Bronchial epithelial cell (primary cell): ENCODE results near the gene MAP4. TPM values are rescaled to one million over a fixed set of nuclear protein-coding genes. Genes with fewer than 3 reads are reported as not detected.
A peak's percentile ranks its signal among the peaks of the same experiment; 100 is the strongest.
"Not testable (repeated sequence)": the region's sequence is repeated elsewhere in the genome, so short reads cannot be mapped to it uniquely, and the experiment has no call there.

Experiments used
- DNase-seq: peaks from one replicate; pipeline ENCODE4 v3.0.0-alpha.2; 2010; ENCODE audit warnings: low read depth
- FAIRE-seq: peaks from 2 replicates; lab custom pipeline; 2011; peaks lifted over from hg19 to GRCh38; lab: Jason Lieb, UNC
- H3K27me3 ChIP-seq: 2 replicates; pipeline ENCODE4 v1.5.1; 2011; ENCODE audit warnings: low read length; ENCODE audit not compliant: control insufficient read depth, insufficient read depth
- H3K36me3 ChIP-seq: 2 replicates; pipeline ENCODE4 v1.5.1; 2011; ENCODE audit warnings: low read length; ENCODE audit not compliant: control insufficient read depth, insufficient read depth
- H3K4me3 ChIP-seq: 2 replicates; pipeline ENCODE4 v1.5.1; 2011; ENCODE audit warnings: mild to moderate bottlenecking, low read depth, low read length, control low read depth
- CTCF ChIP-seq: IDR thresholded peaks from 2 replicates; pipeline ENCODE4 v1.5.1; 2011; ENCODE audit warnings: mild to moderate bottlenecking, moderate library complexity, low read length, control low read depth, inconsistent platforms; ENCODE audit not compliant: insufficient read depth, severe bottlenecking
- total RNA-seq: library from RNA; depleted of rRNA; stranded (reverse); fragments of >200 nt; gene quantifications from 2 replicates; pipeline ENCODE4 v1.2.1, GENCODE V29; 2014

The MAP4 gene
- total RNA-seq: 44.8 and 73.2 TPM in 2 replicates

- TF ChIP-seq CTCF: no peak
- no peak within 1 kb of the TSS for H3K4me3 ChIP-seq
- H3K36me3 ChIP-seq: peaks cover 1% of the 10 kb centered on the region
- FAIRE-seq (no peak), DNase-seq (no peak)
- H3K27me3 ChIP-seq: no peaks in the 10 kb centered on the region
Measured at GRCh38 chr3:48016301-48016973, at the start of gene MAP4. MAP4 (minus strand) TSS chr3:48016416; CDS start chr3:47998860, 17,556 bp downstream.

GRCh38 chr3:48065035-48065434, 48.8 kb upstream of the MAP4 start:
- no peak for TF ChIP-seq CTCF

GRCh38 chr3:48064292-48064829, 48.1 kb upstream of the MAP4 start:
- DNase-seq (peak; percentile 14), FAIRE-seq (no peak)
- TF ChIP-seq CTCF: no peak
- Histone ChIP-seq H3K27me3 (no peaks in the 10 kb centered on the region), H3K4me3 (no peak overlapping the region), H3K36me3 (peaks cover 2% of the 10 kb centered on the region)

More at GRCh38 chr3:48065035-48065434, 48.8 kb upstream of the MAP4 start:
- no peak for FAIRE-seq
- Histone ChIP-seq H3K27me3 (no peaks in the 10 kb centered on the region), H3K4me3 (no peak overlapping the region), H3K36me3 (peaks cover 2% of the 10 kb centered on the region)
- no peak for DNase-seq

- DNase-seq, H3K4me3 ChIP-seq, H3K36me3 ChIP-seq, H3K27me3 ChIP-seq, FAIRE-seq: not testable (repeated sequence)
Measured at GRCh38 chr3:48061586-48061985, 45.4 kb upstream of the MAP4 start.

- no peaks in the 10 kb centered on the region for H3K27me3 ChIP-seq
Measured at GRCh38 chr3:48058091-48058490, 41.9 kb upstream of the MAP4 start.

More at GRCh38 chr3:48058091-48058490, 41.9 kb upstream of the MAP4 start:
- TF ChIP-seq CTCF: no peak
- FAIRE-seq (no peak), DNase-seq (no peak)
- no peaks in the 10 kb centered on the region for H3K36me3 ChIP-seq
- H3K4me3 ChIP-seq: no peak overlapping the region
